AG04449 (cell line): Measurements from ENCODE around the gene PFKM.
"Not testable (repeated sequence)": the region's sequence is repeated elsewhere in the genome, so short reads cannot be mapped to it uniquely, and the experiment has no call there.

Experiments used
- CTCF ChIA-PET: fragments of 350-600 bp; formaldehyde crosslinking; extraction: SDS; loops from one replicate; lab custom pipeline; 2021; ENCODE audit warnings: antibody characterized with exemption; lab: Yijun Ruan, JAX
- POLR2A ChIA-PET: fragments of 400-600, 350-600 bp; formaldehyde crosslinking; extraction: SDS; loops from one replicate; lab custom pipeline; 2020; ENCODE audit warnings: antibody characterized with exemption, inconsistent platforms; lab: Yijun Ruan, JAX
- DNase-seq: peaks from one replicate; pipeline ENCODE4 v3.0.0-alpha.2; 2010; ENCODE audit warnings: low read depth, low spot score
- H3K4me3 ChIP-seq: 2 replicates; pipeline ENCODE4 v1.5.1; 2011; ENCODE audit warnings: low read depth, mild to moderate bottlenecking, control low read depth, low read length
- TF ChIP-seq, protein P1 (sequence below): IDR thresholded peaks from one replicate; pipeline ENCODE4 v1.5.1; 2011; ENCODE audit warnings: mild to moderate bottlenecking, moderate library complexity, low read length, control low read depth, inconsistent platforms; ENCODE audit not compliant: insufficient read depth; ENCODE audit errors: missing control alignments

The PFKM gene

DNA sequence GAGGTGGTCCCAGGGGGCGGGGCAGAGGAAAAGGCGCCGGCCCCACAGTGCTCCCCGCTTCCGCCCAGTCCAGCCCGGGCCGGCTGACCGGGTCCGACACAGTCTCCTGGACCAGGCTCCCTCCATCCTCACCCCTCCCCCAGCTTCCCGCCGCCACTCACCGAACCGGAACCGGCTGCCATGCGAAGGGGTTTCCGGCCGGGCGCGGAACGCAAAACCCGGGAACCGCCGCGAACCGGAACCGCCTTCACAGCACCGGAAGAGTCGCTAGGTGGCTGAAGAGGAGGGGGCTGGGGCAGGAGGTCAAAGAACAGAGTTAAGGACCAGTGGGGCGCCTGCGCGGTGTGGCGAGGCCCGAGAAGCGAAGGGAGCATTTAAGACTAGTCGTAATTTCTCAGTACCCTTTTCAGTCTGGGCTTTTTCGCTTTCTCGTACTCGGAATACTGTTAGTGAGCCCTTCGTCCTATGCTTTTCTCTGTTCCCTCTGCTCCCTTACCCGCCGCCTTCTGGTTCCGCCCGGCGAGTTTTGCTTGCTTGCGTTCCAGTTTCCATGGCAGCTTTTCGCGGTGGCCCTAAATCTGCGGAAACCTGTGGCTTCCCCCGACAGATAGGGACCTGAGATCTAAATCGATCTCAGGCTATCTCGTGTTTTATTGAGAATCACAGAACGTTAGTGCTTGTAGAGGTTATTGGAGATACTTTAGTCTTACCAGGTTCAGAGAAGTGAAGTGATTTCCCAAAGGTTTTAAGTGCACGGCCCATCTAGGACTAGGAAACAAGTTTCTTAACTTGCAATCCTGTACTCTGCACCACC, 13.1 kb upstream of the PFKM start, which contains the start of gene SENP1:
SENP1 (minus strand) TSS at position 213 of the 814 bp plus-strand sequence. CDS start 4,607 bp downstream, outside the sequence.
- peak within 1 kb of the TSS; percentile 86 for H3K4me3 ChIP-seq
- CTCF ChIA-PET: interaction anchor here (0.9 to 2.6 kb wide), 3 partner anchors 11 to 201 kb away, joined by 3 to 13 read pairs (median 3); partner anchors contain the start of gene VDR
- TF ChIP-seq, protein P1, sequence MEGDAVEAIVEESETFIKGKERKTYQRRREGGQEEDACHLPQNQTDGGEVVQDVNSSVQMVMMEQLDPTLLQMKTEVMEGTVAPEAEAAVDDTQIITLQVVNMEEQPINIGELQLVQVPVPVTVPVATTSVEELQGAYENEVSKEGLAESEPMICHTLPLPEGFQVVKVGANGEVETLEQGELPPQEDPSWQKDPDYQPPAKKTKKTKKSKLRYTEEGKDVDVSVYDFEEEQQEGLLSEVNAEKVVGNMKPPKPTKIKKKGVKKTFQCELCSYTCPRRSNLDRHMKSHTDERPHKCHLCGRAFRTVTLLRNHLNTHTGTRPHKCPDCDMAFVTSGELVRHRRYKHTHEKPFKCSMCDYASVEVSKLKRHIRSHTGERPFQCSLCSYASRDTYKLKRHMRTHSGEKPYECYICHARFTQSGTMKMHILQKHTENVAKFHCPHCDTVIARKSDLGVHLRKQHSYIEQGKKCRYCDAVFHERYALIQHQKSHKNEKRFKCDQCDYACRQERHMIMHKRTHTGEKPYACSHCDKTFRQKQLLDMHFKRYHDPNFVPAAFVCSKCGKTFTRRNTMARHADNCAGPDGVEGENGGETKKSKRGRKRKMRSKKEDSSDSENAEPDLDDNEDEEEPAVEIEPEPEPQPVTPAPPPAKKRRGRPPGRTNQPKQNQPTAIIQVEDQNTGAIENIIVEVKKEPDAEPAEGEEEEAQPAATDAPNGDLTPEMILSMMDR: no peak
- DNase-seq: no peak
- POLR2A ChIA-PET: interaction anchor here (1.0 to 2.3 kb wide), 3 partner anchors 13 to 51 kb away, joined by 3 to 11 read pairs (median 9); partner anchors contain the start of genes ASB8 and PFKM

DNA sequence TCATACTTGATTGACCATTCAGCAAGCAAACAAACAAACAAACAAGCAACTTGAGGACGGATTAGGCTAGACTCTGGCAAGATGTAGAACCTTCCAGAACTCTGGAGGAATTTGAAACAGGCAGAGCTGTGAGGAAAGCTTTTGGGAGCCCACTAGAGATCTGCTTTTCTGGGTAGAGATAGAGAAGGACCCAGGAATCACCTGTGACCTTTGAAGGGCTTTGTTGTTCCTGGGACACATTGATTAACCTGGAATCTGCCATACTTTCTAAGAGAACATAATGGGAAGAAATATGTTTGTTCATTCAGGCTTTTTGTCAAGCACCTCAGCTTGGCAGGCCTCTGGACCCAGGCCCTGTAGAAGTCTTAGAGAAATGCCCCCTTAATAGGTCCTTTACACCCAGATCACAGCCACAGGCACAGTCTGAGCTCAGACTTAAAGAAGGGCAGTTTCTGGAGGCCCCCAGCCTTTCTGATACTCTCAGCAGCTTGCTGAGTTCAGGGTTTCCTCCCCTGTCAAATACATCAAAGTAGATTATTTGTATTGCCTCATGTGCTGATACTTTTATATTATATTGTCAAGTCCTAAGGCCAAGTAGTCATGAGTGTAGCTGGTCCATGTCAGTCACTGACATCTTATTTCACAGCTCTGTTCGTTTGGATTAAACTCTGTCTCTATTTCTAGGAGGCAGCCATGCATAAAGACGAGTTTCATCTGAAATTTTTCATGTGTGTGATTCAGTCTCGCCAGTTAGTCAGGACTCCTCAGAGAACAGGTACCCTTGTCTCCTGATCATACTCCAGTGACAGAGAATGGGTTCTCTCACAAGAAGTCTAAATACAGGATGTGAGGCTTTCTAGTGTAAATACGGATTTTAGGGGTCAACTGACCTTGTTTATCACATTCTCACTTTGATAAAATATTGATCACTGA, 12.2 kb upstream of the PFKM start:
- TF ChIP-seq, protein P1: no peak
- ChIA-PET POLR2A (interaction anchor here (2.3 kb wide), 1 partner anchor 13 kb away, joined by 11 read pairs; the partner anchor contains the start of gene PFKM), CTCF (interaction anchor here (0.9 to 2.6 kb wide), 4 partner anchors 10 to 202 kb away, joined by 3 to 13 read pairs (median 3); partner anchors contain the start of genes ASB8 and VDR)
- DNase-seq: no peak
- peak overlapping the region; percentile 86 for H3K4me3 ChIP-seq

DNA sequence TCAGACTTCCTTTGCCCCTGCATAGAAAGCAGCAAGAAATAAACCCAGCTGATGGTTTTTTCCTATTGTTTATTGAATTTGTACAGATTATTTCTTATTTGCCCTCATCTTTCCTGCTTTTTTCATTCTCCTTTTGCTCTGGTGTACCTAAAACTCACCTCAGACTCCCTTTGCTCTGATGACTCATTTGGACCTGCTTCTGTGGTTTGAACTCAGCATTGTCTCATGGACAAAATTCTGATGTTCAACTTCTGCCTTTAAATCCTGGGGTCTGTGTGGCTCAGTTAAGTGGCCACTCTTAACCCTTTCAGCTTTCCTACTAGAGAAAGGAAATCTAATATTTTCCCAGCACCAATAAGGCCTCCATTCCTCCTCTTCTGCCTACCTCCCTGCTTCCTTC, 9.7 kb upstream of the PFKM start:
- ChIA-PET POLR2A (no interaction called here), CTCF (interaction anchor here (1.0 to 1.2 kb wide), 3 partner anchors 20 to 55 kb away, joined by 3 read pairs; no protein-coding TSS in a partner anchor)

DNA sequence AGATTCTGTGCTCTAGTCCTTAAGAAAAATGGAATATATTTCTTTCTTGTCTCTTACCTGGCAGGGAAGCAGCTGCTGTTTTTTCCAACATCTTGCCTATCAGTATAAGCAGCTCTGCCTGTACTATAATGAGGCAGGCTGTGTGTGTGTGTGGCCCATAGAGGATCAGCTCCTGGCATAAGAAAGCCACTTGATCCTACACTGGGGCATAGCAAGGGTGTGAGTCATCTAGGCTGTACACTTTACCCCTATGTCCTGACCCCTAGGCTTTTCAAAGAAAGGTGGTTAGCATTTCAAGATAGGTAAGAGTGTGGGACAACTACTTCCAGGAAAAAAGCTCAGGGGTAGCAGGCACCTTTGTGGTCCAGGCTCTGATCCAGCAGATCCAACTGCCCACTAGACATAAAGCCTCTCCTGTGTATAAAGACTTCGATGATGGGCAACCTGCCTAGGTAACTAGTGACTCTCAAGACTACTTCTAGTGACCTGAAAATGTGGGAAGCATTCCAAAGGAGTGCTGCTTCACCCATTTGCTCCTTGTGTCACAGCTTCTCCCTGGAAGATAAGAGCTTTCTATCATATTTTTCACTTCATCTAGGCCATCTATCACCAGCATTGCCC, 8.4 kb upstream of the PFKM start:
- CTCF ChIA-PET: interaction anchor here (0.9 to 1.1 kb wide), 2 partner anchors 26 to 506 kb away, joined by 3 read pairs; no protein-coding TSS in a partner anchor
- POLR2A ChIA-PET: interaction anchor here (0.6 kb wide), 1 partner anchor 47 kb away, joined by 4 read pairs; no protein-coding TSS in a partner anchor
- TF ChIP-seq, protein P1: no peak
- H3K4me3 ChIP-seq: no peak overlapping the region
- no peak for DNase-seq

More for the DNA sequence above, 9.7 kb upstream of the PFKM start:
- no peak overlapping the region for H3K4me3 ChIP-seq
- no peak for DNase-seq
- TF ChIP-seq, protein P1: no peak

DNA sequence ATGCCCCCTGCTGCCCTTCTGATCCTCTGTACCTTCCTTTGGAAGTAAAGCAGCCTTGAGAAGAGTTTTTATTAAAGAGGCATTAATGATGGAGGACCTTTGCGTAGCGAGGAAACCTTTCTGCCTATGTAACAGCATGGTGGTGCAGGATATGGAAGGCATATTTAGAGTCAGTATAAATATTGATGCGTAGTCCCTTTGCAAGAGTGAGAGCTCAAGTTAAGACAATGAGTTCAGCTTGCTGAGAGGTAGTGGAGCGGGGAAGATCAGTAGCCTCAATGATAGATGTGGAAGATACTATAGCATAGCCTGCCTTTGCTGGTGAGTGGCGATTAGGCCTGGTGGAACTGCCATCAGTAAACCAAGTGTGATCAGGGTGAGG, 7.9 kb upstream of the PFKM start:
- POLR2A ChIA-PET, DNase-seq, H3K4me3 ChIP-seq: not testable (repeated sequence)
- CTCF ChIA-PET: interaction anchor here (1.1 kb wide), 1 partner anchor 27 kb away, joined by 3 read pairs; no protein-coding TSS in a partner anchor

DNA sequence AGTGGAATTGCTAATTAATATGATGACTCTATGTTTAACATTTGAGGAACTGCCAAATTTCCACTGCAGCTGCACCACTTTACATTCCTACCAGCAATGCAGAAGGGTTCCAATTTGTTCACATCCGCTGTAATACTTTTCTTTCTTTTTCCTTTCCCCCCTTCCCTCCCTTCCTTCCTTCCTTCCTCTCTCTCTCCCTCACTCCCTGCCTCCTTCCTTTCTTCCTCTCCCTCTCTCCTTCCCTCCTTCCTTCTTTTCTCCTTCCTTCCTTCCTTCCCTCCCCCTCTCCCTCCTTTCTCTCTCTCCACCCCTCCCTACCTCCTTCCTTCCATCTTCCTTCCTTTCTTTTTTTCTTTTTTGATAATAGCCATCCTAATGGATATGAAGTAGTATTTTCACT, 3.2 kb upstream of the PFKM start:
- ChIA-PET POLR2A (no interaction called here), CTCF (interaction anchor here (1.9 kb wide), 1 partner anchor 10 kb away, joined by 13 read pairs; the partner anchor contains the start of gene SENP1)
- no peak overlapping the region for H3K4me3 ChIP-seq
- TF ChIP-seq, protein P1: no peak
- no peak for DNase-seq
